Fibroblast of lung (primary cell): ENCODE measurements around the gene MAP2K2. TPM values are rescaled to one million over a fixed set of nuclear protein-coding genes. Genes with fewer than 3 reads are reported as not detected.

Experiments
- DNase-seq, 2 donors: peaks; one replicate each; pipeline versions ENCODE4 v3.0.0 to v3.0.0-alpha.2; 2010; ENCODE audit warnings: low read depth in 2 of 2
- H2AFZ ChIP-seq: 2 replicates; pipeline ENCODE4 v1.5.1; 2012; ENCODE audit warnings: low read length, control low read depth, inconsistent platforms
- H3K27ac ChIP-seq: 2 replicates; pipeline ENCODE4 v1.5.1; 2011; ENCODE audit warnings: low read length, control low read depth; ENCODE audit not compliant: insufficient read depth
- H3K27me3 ChIP-seq: 2 replicates; pipeline ENCODE4 v1.5.1; 2011; ENCODE audit warnings: mild to moderate bottlenecking, low read length; ENCODE audit not compliant: control insufficient read depth, insufficient read depth
- H3K36me3 ChIP-seq: 2 replicates; pipeline ENCODE4 v1.5.1; 2011; ENCODE audit warnings: low read length; ENCODE audit not compliant: control insufficient read depth, insufficient read depth
- H3K4me1 ChIP-seq: 2 replicates; pipeline ENCODE4 v1.5.1; 2011; ENCODE audit warnings: low read length; ENCODE audit not compliant: control insufficient read depth, insufficient read depth; ENCODE audit errors: extremely low read depth
- H3K4me2 ChIP-seq: 2 replicates; pipeline ENCODE4 v1.5.1; 2011; ENCODE audit warnings: low read length, control low read depth; ENCODE audit not compliant: insufficient read depth; ENCODE audit errors: extremely low read depth
- H3K4me3 ChIP-seq, 4 experiments: fragments of 200-600 bp in 1 of 4; sonication (generic) in 1 of 4; replicated peaks in 1 of 4; 2 replicates each; pipeline ENCODE4 v1.5.1; 2011 to 2016; ENCODE audit warnings: low read length in 4 of 4, low read depth in 3 of 4, mild to moderate bottlenecking in 3 of 4, control low read depth in 2 of 4, inconsistent platforms in 1 of 4, mixed read lengths in 1 of 4; ENCODE audit not compliant: insufficient read depth in 1 of 4; ENCODE audit errors: control extremely low read depth in 1 of 4
- H3K79me2 ChIP-seq: 2 replicates; pipeline ENCODE4 v1.5.1; 2012; ENCODE audit warnings: mild to moderate bottlenecking, low read length, inconsistent platforms; ENCODE audit not compliant: control insufficient read depth, insufficient read depth
- H3K9ac ChIP-seq: 2 replicates; pipeline ENCODE4 v1.5.1; 2011; ENCODE audit warnings: mild to moderate bottlenecking, low read length, control low read depth; ENCODE audit not compliant: insufficient read depth
- H3K9me3 ChIP-seq: 2 replicates; pipeline ENCODE4 v1.5.1; 2012; ENCODE audit warnings: low read depth, low read length; ENCODE audit not compliant: control insufficient read depth, insufficient read depth
- H4K20me1 ChIP-seq: 2 replicates; pipeline ENCODE4 v1.5.1; 2011; ENCODE audit warnings: low read length; ENCODE audit not compliant: control insufficient read depth, insufficient read depth; ENCODE audit errors: extremely low read depth
- EZH2 ChIP-seq: IDR thresholded peaks from 2 replicates; pipeline ENCODE4 v1.5.1; 2012; ENCODE audit warnings: low read length, control low read depth, mild to moderate bottlenecking; ENCODE audit errors: missing control alignments
- polyA plus RNA-seq, 2 donors: library from polyadenylated mRNA; depleted of rRNA in 1 of 2; stranded (reverse) in 1 of 2; unstranded in 1 of 2; fragments of >200 nt; gene quantifications; 2 replicates each; pipeline ENCODE4 v1.2.1, GENCODE V29; 2011 to 2012; ENCODE audit warnings: missing spikeins in 1 of 2
- total RNA-seq: library from RNA; depleted of rRNA; stranded (reverse); fragments of >200 nt; gene quantifications from 2 replicates; pipeline ENCODE4 v1.2.1, GENCODE V29; 2014
- TF ChIP-seq, protein P1 (sequence below), 2 donors: IDR thresholded peaks in 1 of 2; conservative IDR thresholded peaks in 1 of 2; 1 replicate in 1 of 2; 2 replicates in 1 of 2; pipeline ENCODE4 v1.5.1; 2011 to 2012; ENCODE audit warnings: low read length in 2 of 2, control low read depth in 1 of 2, inconsistent platforms in 1 of 2, low read depth in 1 of 2, mild to moderate bottlenecking in 1 of 2

MAP2K2 gene
- total and polyA plus RNA-seq, 2 donors (not counting 1 experiment from before 2014, with no cell fraction given), result 61.6 to 159 TPM

DNA sequence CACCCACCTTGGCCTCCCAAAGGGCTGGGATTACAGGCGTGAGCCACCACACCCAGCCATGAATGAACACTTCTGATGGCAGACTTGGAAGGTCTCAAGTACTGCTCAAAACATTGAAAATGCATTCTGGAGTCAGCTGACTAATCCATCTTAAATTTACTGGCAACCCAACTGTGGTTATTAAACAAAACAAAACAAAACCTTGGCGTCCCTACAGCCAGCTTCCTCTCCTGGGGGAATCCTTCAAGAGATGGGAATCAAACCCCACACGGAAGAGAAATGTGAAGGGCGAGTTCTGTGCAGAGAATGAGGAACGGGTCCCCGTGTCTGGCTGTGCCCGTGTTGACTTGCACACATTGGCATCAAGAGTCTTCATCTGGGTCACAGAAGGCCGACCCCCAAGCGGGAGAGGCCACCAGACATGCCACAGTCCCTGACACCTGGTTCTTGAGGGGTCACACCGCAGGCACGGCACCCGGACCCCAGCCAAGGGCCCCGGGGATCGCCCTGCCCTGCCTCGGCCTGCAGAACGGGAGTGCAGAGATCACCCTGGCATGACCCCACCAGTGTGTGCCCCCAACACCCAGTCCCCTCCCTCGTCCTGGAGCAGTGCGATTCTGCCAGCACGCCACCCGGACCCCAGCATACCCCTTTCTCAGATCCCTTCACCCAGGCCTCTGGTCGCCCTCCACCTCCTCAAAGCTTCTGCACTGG is 3.2 kb downstream of the MAP2K2 start:
- Histone ChIP-seq H3K4me2 (no peak overlapping the region), H3K36me3 (peaks cover 10% of the 10 kb centered on the region)
- TF ChIP-seq, protein P1, sequence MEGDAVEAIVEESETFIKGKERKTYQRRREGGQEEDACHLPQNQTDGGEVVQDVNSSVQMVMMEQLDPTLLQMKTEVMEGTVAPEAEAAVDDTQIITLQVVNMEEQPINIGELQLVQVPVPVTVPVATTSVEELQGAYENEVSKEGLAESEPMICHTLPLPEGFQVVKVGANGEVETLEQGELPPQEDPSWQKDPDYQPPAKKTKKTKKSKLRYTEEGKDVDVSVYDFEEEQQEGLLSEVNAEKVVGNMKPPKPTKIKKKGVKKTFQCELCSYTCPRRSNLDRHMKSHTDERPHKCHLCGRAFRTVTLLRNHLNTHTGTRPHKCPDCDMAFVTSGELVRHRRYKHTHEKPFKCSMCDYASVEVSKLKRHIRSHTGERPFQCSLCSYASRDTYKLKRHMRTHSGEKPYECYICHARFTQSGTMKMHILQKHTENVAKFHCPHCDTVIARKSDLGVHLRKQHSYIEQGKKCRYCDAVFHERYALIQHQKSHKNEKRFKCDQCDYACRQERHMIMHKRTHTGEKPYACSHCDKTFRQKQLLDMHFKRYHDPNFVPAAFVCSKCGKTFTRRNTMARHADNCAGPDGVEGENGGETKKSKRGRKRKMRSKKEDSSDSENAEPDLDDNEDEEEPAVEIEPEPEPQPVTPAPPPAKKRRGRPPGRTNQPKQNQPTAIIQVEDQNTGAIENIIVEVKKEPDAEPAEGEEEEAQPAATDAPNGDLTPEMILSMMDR (conservative IDR thresholded peaks at IDR 0.05 in 1 of 2, IDR thresholded peaks at IDR 0.05 in 1 of 2; ENCODE audit: low read depth in 1 of 2, low read length in 2 of 2), result no peak
- no peak for TF ChIP-seq EZH2

DNA sequence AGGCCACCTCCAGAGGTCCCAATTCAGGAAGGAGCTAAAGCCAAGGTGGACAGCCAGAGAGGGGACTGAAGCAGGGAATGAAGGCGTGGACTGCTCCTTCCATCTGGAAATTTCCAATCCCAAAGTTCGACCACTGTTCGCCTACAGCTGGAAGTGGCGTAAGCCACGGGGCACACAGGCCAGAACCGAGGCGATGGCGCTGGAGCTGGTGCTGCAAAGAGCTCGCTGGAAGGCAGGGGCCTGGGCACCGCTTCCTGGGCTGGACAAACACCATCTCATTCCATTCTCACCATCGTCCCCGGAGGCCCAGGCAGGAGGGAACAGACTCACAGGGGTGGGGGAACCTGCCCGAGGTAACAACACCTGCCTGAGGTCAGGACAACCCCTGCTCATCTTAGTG is 4.2 kb downstream of the MAP2K2 start:
- no peak overlapping the region for H3K9ac ChIP-seq
- DNase-seq, result no peak
- no peak overlapping the region for H3K4me2 ChIP-seq
- no peak overlapping the region for H2AFZ ChIP-seq
- H3K79me2 ChIP-seq, result peaks cover 51% of the 10 kb centered on the region
- no peak for TF ChIP-seq EZH2
- TF ChIP-seq, protein P1 (conservative IDR thresholded peaks at IDR 0.05 in 1 of 2, IDR thresholded peaks at IDR 0.05 in 1 of 2; ENCODE audit: low read depth in 1 of 2, low read length in 2 of 2), result no peak
- peaks cover 4% of the 10 kb centered on the region for H4K20me1 ChIP-seq
- peaks cover 9% of the 10 kb centered on the region for H3K4me1 ChIP-seq
- peaks cover 17% of the 10 kb centered on the region for H3K36me3 ChIP-seq
- H3K27ac ChIP-seq, result no peak overlapping the region
- no peaks in the 10 kb centered on the region for H3K27me3 ChIP-seq
- H3K9me3 ChIP-seq, result no peaks in the 10 kb centered on the region
- H3K4me3 ChIP-seq, result no peak overlapping the region

More for the DNA sequence above, 3.2 kb downstream of the MAP2K2 start:
- Histone ChIP-seq H2AFZ (no peak overlapping the region), H3K79me2 (peaks cover 47% of the 10 kb centered on the region), H3K9me3 (no peaks in the 10 kb centered on the region), H3K4me1 (peaks cover 6% of the 10 kb centered on the region), H3K4me3 (no peak overlapping the region), H3K27ac (no peak overlapping the region), H3K9ac (no peak overlapping the region), H4K20me1 (peaks cover 4% of the 10 kb centered on the region), H3K27me3 (no peaks in the 10 kb centered on the region)
- peak; percentile 64 to 70 for DNase-seq

DNA sequence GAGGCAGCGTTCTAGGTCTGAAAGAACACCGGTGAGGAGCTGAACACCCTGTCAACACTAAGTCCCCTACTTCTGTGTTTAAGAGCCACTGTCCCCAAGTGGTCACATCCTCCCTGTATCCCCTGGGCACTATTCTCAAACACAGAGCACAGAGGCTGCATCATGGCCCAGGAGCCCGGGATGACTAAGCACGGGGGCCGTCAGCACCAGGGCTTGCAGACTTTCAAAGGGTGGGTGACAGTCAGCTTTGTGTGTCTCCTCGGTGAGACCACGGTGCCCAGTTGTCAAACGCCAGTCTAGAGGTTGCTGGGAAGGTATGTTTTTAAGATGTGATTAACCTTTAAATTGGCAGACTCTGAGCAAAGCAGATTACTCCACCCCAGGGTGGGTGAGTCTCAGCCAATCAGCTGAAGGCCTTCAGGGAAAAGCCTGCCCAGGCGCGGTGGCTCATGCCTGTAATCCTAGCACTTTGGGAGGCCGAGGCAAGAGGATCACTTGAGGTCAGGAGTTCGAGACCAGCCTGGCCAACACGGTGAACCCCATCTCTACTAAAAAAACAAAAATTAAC is 8.0 kb downstream of the MAP2K2 start:
- no peak overlapping the region for H2AFZ ChIP-seq
- peaks cover 4% of the 10 kb centered on the region for H4K20me1 ChIP-seq
- H3K4me1 ChIP-seq, result peaks cover 5% of the 10 kb centered on the region
- DNase-seq, result no peak
- no peak for TF ChIP-seq EZH2
- TF ChIP-seq, protein P1 (conservative IDR thresholded peaks at IDR 0.05 in 1 of 2, IDR thresholded peaks at IDR 0.05 in 1 of 2; ENCODE audit: low read depth in 1 of 2, low read length in 2 of 2), result no peak
- H3K36me3 ChIP-seq, result peaks cover 39% of the 10 kb centered on the region
- H3K27me3 ChIP-seq, result no peaks in the 10 kb centered on the region
- peaks cover 30% of the 10 kb centered on the region for H3K79me2 ChIP-seq
- no peak overlapping the region for H3K4me3 ChIP-seq
- H3K9ac ChIP-seq, result no peak overlapping the region
- H3K9me3 ChIP-seq, result no peaks in the 10 kb centered on the region
- H3K4me2 ChIP-seq, result no peak overlapping the region
- no peak overlapping the region for H3K27ac ChIP-seq
